HEK293 (cell line): Measurements from ENCODE around the gene PIP5K1C.

Experiments used
- ATF2 ChIP-seq: fragments of 450-650 bp; formaldehyde crosslinking; IDR thresholded peaks from 2 replicates; pipeline ENCODE4 v1.5.1; 2016; ENCODE audit warnings: missing biosample characterization, missing genetic modification characterization, low read depth
- BCL6B ChIP-seq: fragments of 450-650 bp; formaldehyde crosslinking; IDR thresholded peaks from 2 replicates; pipeline ENCODE4 v1.5.1; 2017; ENCODE audit warnings: missing biosample characterization, missing genetic modification characterization
- CTCF ChIP-seq: fragments of 450-650 bp; formaldehyde crosslinking; IDR thresholded peaks from 2 replicates; pipeline ENCODE4 v1.5.1; 2016; ENCODE audit warnings: missing biosample characterization, missing genetic modification characterization
- GFI1B ChIP-seq: fragments of 450-650 bp; formaldehyde crosslinking; IDR thresholded peaks from 2 replicates; pipeline ENCODE4 v1.5.1; 2016; ENCODE audit warnings: missing biosample characterization, missing genetic modification characterization
- GLI4 ChIP-seq: fragments of 450-650 bp; formaldehyde crosslinking; IDR thresholded peaks from 2 replicates; pipeline ENCODE4 v1.5.1; 2016; ENCODE audit warnings: missing biosample characterization, missing genetic modification characterization
- TCF7L2 ChIP-seq: IDR thresholded peaks from 2 replicates; pipeline ENCODE4 v1.6.1; 2011; ENCODE audit warnings: low read depth, mild to moderate bottlenecking, inconsistent platforms, low read length, moderate library complexity, borderline replicate concordance
- YY1 ChIP-seq: fragments of 450-650 bp; formaldehyde crosslinking; IDR thresholded peaks from 2 replicates; pipeline ENCODE4 v1.5.1; 2018; ENCODE audit warnings: missing biosample characterization, missing genetic modification characterization
- ZBTB26 ChIP-seq: fragments of 450-650 bp; formaldehyde crosslinking; optimal IDR thresholded peaks from 2 replicates; pipeline ENCODE3; 2016; ENCODE audit warnings: missing biosample characterization, mild to moderate bottlenecking, missing genetic modification characterization
- ZNF248 ChIP-seq: fragments of 450-650 bp; formaldehyde crosslinking; IDR thresholded peaks from 2 replicates; pipeline ENCODE4 v1.5.1; 2017; ENCODE audit warnings: missing biosample characterization, missing genetic modification characterization
- ZNF274 ChIP-seq, 2 experiments: fragments of 200-500 bp in 1 of 2; fragments of 450-650 bp in 1 of 2; sonication (Bioruptor generic) in 1 of 2; formaldehyde crosslinking in 1 of 2; IDR thresholded peaks; 2 replicates each; pipeline versions ENCODE4 v1.5.1 to v1.6.1; 2014 to 2016; ENCODE audit warnings: borderline replicate concordance in 1 of 2, inconsistent platforms in 1 of 2, low read length in 1 of 2, missing biosample characterization in 1 of 2, missing genetic modification characterization in 1 of 2

GRCh38 chr19:3745363-3746045 is 45.2 kb upstream of the PIP5K1C start:
- TF ChIP-seq CTCF (tag by site-specific recombination) = no peak
- no peak for TF ChIP-seq ZBTB26
- TF ChIP-seq YY1 (tag by site-specific recombination) = no peak
- no peak for TF ChIP-seq GFI1B
- no peak for TF ChIP-seq GLI4
- no peak for TF ChIP-seq ZNF274 (IDR thresholded peaks at IDR 0.05; ENCODE audit: low read length)
- no peak for TF ChIP-seq ZNF274 (tag by site-specific recombination; IDR thresholded peaks at IDR 0.05; ENCODE audit: borderline replicate concordance)
- no peak for TF ChIP-seq TCF7L2
- TF ChIP-seq ATF2 (tag by site-specific recombination) = no peak
- no peak for TF ChIP-seq ZNF248 (tag by site-specific recombination)
- TF ChIP-seq BCL6B = no peak
